NCI-H2196 (cell line): Measurements from ENCODE around the gene ATP10A.

ENCODE experiments used
- DNase-seq: peaks from one replicate; lab custom pipeline; 2025; ENCODE audit not compliant: unreplicated experiment; lab: John Stamatoyannopoulos, UW

The ATP10A gene, protein sequence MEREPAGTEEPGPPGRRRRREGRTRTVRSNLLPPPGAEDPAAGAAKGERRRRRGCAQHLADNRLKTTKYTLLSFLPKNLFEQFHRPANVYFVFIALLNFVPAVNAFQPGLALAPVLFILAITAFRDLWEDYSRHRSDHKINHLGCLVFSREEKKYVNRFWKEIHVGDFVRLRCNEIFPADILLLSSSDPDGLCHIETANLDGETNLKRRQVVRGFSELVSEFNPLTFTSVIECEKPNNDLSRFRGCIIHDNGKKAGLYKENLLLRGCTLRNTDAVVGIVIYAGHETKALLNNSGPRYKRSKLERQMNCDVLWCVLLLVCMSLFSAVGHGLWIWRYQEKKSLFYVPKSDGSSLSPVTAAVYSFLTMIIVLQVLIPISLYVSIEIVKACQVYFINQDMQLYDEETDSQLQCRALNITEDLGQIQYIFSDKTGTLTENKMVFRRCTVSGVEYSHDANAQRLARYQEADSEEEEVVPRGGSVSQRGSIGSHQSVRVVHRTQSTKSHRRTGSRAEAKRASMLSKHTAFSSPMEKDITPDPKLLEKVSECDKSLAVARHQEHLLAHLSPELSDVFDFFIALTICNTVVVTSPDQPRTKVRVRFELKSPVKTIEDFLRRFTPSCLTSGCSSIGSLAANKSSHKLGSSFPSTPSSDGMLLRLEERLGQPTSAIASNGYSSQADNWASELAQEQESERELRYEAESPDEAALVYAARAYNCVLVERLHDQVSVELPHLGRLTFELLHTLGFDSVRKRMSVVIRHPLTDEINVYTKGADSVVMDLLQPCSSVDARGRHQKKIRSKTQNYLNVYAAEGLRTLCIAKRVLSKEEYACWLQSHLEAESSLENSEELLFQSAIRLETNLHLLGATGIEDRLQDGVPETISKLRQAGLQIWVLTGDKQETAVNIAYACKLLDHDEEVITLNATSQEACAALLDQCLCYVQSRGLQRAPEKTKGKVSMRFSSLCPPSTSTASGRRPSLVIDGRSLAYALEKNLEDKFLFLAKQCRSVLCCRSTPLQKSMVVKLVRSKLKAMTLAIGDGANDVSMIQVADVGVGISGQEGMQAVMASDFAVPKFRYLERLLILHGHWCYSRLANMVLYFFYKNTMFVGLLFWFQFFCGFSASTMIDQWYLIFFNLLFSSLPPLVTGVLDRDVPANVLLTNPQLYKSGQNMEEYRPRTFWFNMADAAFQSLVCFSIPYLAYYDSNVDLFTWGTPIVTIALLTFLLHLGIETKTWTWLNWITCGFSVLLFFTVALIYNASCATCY (N-terminal part only)

DNA sequence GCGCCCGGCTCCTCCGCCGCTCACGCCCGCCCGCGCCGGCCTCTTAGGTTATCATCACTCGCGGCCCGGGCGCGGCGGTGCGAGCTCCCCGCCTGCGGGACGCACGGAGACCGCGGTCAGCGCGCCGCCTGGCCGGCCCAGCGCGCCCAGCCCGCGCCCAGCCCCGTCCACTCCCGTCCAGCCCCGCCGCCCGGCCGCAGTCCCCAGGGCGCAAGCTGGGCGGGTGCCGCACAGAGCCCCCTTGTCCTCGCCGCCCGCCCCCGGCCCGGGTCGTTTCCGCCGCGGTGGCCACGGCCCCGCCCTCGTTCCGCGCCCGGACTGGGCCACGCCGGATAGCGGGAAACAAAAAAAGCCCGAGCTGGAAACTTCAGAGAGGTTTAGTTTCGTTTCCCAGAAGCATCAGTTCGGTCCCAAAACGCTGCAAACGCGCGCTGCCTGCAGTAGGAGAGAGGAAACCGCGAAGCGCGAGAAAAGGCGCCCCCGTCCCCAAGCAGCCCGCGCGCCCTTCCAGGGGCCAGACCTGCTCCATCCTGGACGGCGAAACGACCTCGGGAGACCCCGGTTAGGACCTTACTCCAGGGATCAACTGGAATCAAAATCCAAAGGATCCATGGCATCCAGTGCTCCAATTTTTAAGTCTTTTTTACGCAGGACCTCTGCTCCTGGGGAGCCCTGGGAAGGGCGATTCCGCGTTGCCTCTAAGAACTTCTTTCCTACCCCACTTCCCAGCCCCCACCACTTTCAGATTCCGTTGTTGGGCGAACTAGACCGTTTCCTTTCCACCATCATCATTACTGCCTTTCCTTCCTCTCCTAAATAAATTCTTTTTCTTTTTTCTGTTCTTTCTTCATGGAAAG is at the start of gene ATP10A:
ATP10A (minus strand) TSS at position 217 of the 857 bp plus-strand sequence. CDS start 231 bp downstream, outside the sequence.
- no peak for DNase-seq

DNA sequence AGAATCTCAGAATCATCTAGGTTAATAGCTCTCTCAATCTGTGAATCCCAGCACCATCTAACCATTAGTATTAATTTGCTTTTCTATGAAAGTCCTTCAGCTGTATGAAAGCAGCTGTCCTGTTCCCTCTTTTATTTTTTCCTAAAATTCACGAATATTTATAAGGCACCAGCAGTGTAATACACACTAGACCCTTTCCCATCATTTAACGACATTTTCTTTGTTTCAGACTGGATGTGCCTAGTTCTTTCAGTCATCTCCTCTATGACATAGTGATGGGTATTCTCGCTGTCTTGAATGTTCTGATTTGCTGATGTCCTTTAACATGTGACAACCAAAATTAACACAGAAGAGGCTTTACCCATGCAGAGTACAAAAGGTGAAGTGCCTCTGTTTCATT is 48.9 kb upstream of the ATP10A start:
- no peak for DNase-seq

DNA sequence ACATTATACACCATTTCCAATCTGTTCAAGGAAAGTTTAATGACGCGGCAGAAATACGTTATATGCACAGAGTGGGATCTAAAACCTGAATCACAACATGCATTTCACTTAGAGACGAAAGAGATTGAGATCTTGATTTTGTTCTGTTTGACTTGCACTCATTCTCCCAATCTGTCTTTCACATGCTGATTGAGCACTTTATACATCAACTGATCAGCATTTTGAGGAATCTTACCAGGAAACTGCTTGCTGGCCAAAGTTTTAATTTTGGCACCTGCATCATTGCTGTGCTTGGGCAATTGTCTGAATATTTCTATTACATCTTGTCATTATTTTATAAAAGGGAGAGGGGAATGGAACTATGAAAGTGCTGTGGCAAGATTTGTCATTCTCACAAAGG is 47.7 kb upstream of the ATP10A start:
- DNase-seq = no peak

DNA sequence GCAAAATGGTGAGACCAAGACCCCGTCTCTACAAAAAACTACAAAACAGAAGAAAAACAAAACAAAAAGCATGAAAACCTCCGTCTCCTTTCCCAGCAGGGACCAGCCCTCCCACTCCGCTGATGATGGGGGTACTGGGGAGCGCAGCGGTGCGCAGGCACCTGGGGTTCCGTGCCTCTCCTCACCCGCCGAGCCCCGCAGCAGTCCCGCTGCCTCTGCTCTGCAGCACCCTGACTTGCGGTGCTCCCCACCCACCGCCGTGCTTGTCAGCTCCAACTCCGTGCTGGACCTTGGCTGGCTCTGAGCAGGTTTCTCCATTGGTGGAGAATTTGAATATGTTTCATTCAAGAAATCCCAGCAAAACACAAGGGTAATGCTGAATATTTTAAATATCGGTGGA is 46.7 kb upstream of the ATP10A start:
- DNase-seq = no peak

DNA sequence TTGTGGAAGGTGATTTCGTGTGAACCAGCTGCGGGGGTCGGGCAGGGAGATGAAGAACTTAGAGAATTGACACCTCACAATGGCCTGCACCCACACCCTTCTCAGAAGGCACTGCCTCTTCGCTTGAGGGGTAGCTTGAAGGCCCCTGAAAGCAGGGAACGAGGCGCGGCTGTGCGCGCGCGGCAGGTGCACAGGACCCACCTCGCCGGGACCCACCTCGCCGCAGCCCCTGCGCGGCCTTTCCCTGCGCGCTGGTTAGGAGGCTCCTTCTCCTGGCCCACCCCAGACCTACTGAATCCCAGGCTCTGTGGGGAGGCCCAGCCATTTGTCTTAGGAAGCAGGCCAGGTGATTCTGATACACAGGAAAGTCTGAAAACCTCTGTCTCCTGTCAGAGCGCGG is 46.2 kb upstream of the ATP10A start:
- no peak for DNase-seq

DNA sequence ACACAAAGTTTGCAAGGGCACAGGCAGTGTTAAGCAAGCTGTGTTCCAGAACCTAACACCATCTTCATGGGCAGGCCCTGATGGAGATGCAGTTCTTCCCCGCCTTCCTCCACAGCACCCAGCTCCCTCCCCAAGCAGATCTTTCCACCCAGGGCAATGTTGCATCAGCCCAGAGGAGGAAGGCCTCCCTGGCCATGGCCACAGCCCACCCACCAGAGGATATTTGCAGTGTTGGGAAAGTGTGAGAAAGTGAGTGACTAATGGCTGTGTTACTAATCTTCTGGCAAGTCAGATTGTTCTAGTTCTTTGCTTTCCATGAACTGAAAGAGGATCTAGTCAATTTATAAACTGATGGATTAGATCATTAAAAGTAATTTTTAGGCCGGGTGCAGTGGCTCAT is 42.0 kb upstream of the ATP10A start:
- no peak for DNase-seq

DNA sequence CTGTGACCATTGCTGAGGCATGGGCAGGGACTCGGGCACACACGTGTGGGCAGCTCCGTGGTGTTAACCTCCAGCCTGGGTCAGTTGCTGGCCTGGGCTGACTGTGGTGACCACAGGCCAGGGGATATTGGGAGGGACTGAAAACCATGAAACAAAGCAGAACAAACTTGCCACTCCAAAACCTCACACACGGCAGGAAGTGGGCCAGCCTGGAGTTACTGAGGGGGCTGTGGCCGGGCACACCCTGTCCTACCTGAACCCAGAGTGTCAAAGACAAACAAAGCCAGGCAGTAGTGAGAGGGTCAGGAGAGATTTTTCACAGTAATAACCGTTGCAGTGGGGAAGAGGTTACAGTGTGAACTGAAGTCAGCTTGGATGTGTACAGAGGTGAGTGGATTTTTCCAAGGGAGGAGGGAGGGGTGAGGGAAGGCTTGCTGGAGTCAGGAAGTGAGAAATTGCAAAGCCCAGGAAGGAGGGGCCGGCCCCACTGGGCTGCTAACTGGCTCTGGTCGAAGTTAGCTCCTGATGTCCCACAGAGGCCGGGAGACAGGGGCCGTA is 40.0 kb upstream of the ATP10A start:
- DNase-seq = no peak

DNA sequence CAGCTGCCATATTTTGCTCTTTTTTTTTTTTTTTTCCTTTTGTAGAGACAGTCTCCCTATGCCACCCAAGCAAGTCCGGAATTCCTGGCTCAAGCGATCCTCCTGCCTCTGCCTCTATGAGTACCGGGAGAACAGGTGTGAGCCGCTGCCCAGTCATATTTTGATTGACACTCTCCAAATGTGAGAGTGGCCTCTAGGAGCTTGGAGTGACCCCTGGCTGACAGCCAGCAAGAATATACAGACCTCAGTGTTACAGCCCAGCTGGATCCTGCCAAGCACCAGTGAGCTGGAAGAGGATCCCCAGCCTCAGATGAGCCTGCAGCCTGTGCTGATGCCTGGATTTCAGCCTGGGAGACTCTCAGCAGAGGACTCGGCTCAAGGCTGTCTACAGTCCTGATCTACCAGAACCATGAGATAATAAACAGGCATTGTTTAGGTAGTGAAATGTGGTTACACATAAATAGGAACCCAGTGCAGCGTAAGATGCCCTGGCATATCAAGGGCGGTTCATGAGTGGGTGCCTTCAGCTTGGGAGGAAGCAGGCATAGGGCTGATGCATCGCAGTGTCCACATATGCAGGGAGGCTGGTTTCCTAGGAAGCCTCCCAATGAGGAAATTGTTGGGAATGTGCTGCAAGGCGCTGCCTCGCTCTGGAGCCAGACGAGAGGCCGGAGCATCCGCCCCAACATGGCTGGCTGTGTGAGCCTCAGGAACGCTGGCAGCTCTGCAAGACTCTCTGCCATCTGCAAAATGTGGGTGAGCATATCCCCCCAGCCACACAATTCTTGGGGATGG is 38.9 kb upstream of the ATP10A start:
- DNase-seq = no peak

DNA sequence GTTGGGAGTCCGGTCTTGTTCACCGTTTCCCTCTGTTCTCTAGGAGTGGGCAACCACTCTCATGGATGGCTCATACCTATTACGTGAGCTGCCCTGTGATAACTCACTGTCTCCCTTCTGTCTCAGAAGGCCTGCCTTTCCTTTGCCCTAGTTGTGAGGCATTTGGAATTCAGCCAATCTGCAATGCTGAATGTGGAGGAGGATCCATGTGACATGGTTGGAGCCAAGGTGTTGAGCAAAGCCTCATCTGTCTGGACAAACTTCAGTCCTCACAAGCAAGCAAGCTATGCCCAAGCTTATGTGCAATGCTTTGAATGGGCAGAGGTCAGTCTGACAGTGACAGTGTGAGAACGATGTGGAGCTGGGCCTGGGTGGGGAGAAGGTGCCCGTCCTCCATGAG is 37.8 kb upstream of the ATP10A start:
- no peak for DNase-seq

DNA sequence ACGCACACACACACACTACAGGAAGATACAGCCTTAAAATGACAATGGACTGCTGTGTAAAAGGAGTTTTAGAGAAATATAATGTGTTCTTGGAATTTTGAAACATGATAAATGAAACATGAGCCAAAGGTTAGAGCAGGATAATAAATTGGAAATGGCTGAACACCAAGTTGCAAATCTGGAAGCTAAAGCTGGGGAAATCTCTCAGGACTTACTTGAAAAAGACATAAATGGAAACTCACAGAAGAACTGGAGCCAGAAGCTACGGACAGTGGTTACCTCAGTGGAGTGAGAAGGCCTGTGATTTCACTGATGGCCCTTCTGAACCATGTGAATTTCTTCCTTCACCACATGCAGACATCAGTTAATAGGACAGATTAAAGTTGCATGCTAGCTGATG is 37.3 kb upstream of the ATP10A start:
- no peak for DNase-seq

DNA sequence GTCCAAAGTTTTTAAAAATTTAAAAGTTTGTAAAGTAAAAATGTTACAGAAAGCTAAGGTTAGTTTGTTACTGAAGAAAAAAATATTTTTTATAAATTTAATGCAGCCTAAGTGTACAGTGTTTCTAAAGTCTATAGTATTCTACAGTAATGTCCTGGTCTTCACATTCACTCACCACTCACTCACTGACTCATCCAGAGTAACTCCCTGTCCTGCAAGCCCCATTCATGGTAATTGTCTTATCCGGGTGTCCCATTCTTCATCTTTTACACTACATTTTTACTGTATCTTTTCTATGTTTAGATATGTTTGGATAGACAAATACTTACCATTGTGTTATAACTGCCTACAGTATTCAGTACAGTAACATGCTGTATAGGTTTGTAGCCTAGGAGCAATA is 36.7 kb upstream of the ATP10A start:
- no peak for DNase-seq

DNA sequence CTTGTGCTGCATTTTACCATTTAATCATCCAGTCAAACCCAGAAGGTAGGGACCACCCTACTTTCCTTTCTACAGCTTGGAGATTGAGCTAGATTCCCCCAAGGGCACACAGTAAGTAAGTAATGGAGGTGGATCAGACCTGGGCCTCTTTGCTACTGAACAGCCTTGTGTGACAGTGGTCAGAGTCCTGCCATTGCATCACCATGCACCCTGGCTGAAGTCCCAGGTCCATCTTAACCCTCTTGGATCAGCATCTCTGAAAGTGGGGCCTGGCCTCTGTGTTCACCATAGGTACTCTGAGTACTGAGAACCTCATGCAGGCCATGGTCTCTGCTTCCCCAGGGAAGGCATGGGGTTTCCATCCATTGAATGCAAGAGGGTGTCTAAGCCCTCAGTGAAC is 34.5 kb upstream of the ATP10A start:
- DNase-seq = no peak

DNA sequence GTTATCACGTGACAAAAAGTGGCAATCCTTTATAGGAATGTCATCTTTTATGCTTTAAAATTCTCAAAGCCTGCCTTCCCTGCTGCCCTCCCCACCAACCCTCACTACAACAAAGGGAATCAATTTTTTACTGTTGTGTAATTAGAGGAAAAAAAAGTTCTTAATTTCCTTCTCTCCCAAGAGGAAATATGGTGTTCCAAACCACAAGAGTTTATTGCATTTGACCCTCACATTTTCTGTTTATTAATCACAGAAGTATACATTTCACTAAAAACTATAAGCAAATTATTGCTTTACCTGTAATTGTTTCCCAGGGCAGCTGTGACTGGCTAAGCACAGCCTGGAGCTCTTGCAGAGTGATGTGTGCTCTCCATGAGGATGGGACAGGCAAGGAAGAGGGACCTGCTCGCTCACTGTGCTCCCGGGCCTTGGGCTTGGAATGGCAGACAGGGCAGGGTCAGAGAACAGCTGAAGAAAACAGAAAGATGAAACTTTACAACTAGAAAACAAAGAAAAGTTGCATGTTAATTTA is 31.3 kb upstream of the ATP10A start:
- DNase-seq = no peak

DNA sequence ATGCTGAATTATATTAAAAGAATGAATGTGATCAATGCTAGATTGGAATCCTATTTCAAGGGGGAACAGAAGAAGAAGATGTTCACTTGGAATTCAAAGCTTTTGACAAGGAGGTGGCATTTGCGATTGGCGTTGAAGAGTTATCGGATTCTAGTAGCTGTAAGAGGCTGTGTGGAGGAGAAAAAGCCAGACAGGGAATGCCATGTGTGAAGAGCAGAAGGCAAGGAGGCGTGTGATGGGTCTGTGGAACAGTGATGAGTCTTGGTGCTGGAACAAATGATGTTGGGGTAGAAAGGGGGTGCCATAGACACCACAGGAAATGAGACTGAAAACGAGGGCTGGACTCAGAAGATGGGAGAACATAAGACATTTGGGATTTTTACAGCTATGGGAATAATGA is 30.5 kb upstream of the ATP10A start:
- no peak for DNase-seq

DNA sequence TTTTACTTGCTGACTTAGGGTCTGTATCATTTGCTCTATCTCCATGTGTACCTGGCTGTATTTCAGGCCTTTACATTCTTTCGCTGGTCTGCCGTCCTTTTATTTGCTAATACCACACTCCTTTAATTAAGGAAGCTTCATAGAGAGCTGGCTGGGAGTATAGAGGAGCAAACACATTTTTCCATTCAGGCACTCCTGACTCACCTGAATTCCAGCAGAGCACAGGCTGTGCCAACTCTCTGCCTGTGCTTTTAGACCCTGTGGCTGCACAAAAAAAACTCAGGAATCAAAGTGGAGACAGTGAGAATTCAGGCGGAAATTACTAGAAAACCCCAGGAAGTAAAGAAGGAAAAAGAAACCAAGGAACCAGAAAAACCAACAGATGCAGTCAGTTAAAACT is 29.0 kb upstream of the ATP10A start:
- DNase-seq = no peak

DNA sequence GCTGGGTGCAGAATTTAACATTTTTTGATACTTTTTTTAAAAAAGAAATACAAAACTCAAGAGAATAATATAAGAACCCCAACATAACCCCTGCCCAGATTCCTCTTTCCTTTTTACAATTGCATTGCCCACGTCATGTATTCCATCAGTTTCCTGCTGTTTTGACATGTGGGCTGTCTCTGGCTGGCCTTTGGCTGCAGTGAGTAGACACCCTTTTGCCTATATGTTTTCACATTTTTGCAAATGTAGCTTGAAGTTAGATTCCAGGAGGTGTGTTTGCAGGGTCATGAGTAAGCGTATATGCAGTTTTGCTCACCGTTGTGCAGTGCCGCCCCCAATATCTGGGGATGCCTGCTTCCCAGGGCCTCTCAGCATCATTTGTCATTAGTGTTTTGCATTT is 28.0 kb upstream of the ATP10A start:
- DNase-seq = no peak

DNA sequence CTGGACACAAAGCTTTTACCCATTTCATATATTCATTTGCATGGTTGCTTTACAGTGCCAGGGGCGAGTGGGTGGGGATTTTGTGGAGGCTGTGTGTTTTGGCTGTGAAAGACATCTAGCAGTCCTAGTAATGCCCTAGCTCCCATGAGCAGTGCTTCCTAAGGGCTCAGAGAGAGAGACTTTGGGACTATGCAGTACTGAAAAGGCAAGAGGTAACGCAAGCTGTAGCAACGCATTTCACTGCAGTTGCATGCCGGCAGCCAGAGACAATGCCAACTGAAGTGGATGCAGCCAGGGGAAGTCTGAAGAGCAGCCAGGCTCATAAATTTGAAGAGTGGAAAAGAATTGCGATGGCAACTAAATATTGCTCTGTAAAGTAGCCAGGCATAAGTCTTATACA is 27.4 kb upstream of the ATP10A start:
- no peak for DNase-seq

DNA sequence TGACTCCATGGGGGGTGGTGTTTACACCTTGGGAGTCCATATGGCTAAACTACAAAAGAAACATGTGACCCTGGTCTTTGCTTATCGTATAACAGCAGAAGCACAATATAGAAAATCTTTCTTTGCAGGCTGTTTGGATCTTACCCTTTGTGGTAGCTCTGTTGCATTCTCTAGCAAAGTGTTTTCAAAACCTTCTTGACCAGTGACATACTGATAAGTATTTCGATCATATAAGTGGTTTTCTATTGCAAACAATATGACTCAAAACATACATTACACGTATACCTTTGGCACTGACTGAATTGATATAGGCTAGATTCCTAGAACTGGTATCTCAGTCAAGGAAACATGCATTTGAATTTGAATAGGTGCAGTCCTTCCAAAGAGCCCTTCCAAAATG is 24.7 kb upstream of the ATP10A start:
- no peak for DNase-seq

DNA sequence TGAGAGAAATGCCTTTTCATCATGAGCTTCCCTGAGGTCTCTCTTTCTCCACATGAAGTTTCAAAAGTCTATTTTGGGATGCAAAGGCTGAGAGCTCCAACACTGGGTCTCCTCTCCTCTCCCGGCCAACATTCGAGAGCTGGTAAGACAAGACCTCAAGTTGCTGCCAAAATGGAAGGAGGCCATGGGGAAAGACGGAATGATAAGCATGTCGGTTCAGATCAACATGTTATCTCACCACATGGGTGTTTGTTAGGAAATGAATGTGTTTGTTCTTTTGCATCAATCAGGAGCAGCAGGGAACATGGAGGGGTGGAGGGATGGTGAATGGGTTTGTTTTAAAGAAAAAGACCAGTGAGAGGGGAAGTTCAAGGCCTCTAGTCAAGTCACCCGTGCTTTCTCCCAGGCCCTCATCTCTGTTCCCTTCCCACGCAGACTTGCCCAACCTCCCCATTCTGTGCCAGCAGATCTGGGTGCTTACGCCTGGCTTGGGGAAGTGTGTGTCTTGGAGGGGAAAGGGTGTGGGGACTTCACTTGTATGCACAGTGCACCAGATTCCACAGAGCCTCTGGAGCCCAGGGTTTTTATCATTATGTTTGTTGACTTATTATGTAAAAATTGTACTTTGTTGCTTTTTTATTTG is 23.5 kb upstream of the ATP10A start:
- no peak for DNase-seq
